Tibial nerve (tissue), 4 donors: ENCODE data around the gene TRIOBP. TPM values are rescaled to one million over a fixed set of nuclear protein-coding genes. Genes with fewer than 3 reads are reported as not detected.

Experiments
- DNase-seq, 2 donors: peaks; one replicate each; pipeline ENCODE4 v3.0.0-alpha.2; 2019; ENCODE audit warnings: low spot score in 2 of 2
- H3K27ac ChIP-seq, 4 donors: fragments of 200-600 bp; sonication (generic) in 3 of 4; one replicate each; pipeline ENCODE4 v1.5.1; 2017 to 2019; ENCODE audit warnings: mild to moderate bottlenecking in 1 of 4
- H3K27me3 ChIP-seq, 2 donors: fragments of 200-600 bp; sonication (generic) in 1 of 2; one replicate each; pipeline versions ENCODE4 v1.5.1 to v1.6.0; 2017 to 2019
- H3K36me3 ChIP-seq, 3 donors: fragments of 200-600 bp; sonication (generic); one replicate each; pipeline ENCODE4 v1.5.1; 2018 to 2019
- H3K4me1 ChIP-seq, 4 donors: fragments of 200-600 bp; sonication (generic) in 3 of 4; one replicate each; pipeline ENCODE4 v1.5.1; 2017 to 2019
- H3K4me3 ChIP-seq, 4 donors: fragments of 200-600 bp; sonication (generic) in 3 of 4; one replicate each; pipeline ENCODE4 v1.5.1; 2017 to 2019; ENCODE audit warnings: mild to moderate bottlenecking in 1 of 4, moderate library complexity in 1 of 4
- H3K9me3 ChIP-seq, 4 donors: fragments of 200-600 bp; sonication (generic) in 3 of 4; one replicate each; pipeline ENCODE4 v1.5.1; 2017 to 2019
- EP300 ChIP-seq, 2 donors: sonication (generic); formaldehyde crosslinking; IDR thresholded peaks; one replicate each; pipeline ENCODE4 v1.6.1; 2017; ENCODE audit warnings: antibody characterized with exemption in 2 of 2, mild to moderate bottlenecking in 1 of 2
- POLR2A ChIP-seq, 2 donors: fragments of 450-650 bp; IDR thresholded peaks; one replicate each; pipeline ENCODE4 v1.6.1; 2017; ENCODE audit warnings: antibody characterized with exemption in 2 of 2, mild to moderate bottlenecking in 2 of 2, moderate library complexity in 2 of 2
- WGBS, 2 donors: methylation state at CpG; one replicate each; pipeline ENCODE4 v1.1.5; 2018; 5-methylcytosine and 5-hydroxymethylcytosine counted together
- total RNA-seq, 4 donors: library from RNA; depleted of rRNA; stranded (reverse); fragments of >200 nt; gene quantifications; one replicate each; pipeline ENCODE4 v1.1.0, GENCODE V29; 2016
- TF ChIP-seq, protein P1 (sequence below), 5 experiments: fragments of 200-600 bp in 3 of 5; fragments of 450-650 bp in 2 of 5; sonication (generic) in 3 of 5; IDR thresholded peaks; one replicate each; pipeline ENCODE4 v1.5.1; 2016 to 2019; ENCODE audit warnings: antibody characterized with exemption in 5 of 5, mild to moderate bottlenecking in 3 of 5, moderate library complexity in 2 of 5

Gene TRIOBP
- total RNA-seq, 4 donors from 2014 or later = 140 to 160 (median 151) TPM

GRCh38 chr22:37675930-37676735 lies 20.7 kb upstream of the TRIOBP start:
- Histone ChIP-seq H3K4me1 (peaks cover 7 to 90% (median 43%) of the 10 kb centered on the region in 4 donors), H3K9me3 (no peaks in the 10 kb centered on the region), H3K36me3 (peaks cover 0 to 24% (median 0%) of the 10 kb centered on the region in 3 donors), H3K27ac (peak overlapping the region; percentile 80 to 97 (median 93)), H3K27me3 (no peaks in the 10 kb centered on the region), H3K4me3 (peak overlapping the region; percentile 46 to 77 (median 64))
- 1 to 4% methylated on average over 13 to 17 of the region's 17 CpGs for WGBS, 2 donors
- no peak for TF ChIP-seq POLR2A (IDR thresholded peaks at IDR 0.05)
- no peak for DNase-seq

- TF ChIP-seq, protein P1, sequence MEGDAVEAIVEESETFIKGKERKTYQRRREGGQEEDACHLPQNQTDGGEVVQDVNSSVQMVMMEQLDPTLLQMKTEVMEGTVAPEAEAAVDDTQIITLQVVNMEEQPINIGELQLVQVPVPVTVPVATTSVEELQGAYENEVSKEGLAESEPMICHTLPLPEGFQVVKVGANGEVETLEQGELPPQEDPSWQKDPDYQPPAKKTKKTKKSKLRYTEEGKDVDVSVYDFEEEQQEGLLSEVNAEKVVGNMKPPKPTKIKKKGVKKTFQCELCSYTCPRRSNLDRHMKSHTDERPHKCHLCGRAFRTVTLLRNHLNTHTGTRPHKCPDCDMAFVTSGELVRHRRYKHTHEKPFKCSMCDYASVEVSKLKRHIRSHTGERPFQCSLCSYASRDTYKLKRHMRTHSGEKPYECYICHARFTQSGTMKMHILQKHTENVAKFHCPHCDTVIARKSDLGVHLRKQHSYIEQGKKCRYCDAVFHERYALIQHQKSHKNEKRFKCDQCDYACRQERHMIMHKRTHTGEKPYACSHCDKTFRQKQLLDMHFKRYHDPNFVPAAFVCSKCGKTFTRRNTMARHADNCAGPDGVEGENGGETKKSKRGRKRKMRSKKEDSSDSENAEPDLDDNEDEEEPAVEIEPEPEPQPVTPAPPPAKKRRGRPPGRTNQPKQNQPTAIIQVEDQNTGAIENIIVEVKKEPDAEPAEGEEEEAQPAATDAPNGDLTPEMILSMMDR (IDR thresholded peaks at IDR 0.05) = no peak
- TF ChIP-seq EP300 (IDR thresholded peaks at IDR 0.05) = peak in 1 of 2 donors; percentile 67
- TF ChIP-seq POLR2A (IDR thresholded peaks at IDR 0.05) = peak in 1 of 2 donors; percentile 36
- peaks cover 0 to 24% (median 0%) of the 10 kb centered on the region in 3 donors for H3K36me3 ChIP-seq
Observed at GRCh38 chr22:37676736-37677492, 19.9 kb upstream of the TRIOBP start.

DNA sequence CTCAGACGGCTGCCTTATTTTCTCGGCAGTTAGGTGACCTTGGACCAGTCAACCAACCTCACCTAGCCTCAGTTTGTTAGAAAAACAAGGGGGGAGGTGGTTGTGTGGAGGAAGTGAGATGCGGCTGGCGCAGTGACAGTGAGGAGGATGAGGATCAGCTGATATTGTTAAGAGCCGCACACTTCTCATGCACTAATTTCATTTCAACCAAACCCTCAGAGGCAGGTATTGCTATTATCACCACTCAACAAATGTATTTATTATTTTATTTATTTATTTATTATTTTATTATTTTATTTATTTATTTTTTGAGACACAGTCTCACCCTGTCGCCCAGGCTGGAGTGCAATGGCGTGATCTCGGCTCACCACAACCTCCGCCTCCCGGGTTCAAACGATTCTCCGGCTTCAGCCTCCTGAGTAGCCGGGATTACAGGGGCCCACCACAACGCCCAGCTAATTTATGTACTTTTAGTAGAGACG lies 19.3 kb upstream of the TRIOBP start:
- DNase-seq = no peak
- TF ChIP-seq, protein P1 (IDR thresholded peaks at IDR 0.05) = no peak
- TF ChIP-seq EP300 (IDR thresholded peaks at IDR 0.05) (no peak), POLR2A (IDR thresholded peaks at IDR 0.05) (no peak)
- peak overlapping the region; percentile 80 to 97 (median 93) for H3K27ac ChIP-seq
- peaks cover 0 to 24% (median 0%) of the 10 kb centered on the region in 3 donors for H3K36me3 ChIP-seq
- H3K4me1 ChIP-seq = peaks cover 7 to 86% (median 45%) of the 10 kb centered on the region in 4 donors
- H3K9me3 ChIP-seq = no peaks in the 10 kb centered on the region
- WGBS, 2 donors = 29 to 34% methylated on average over 15 of the region's 15 CpGs
- H3K4me3 ChIP-seq = peak overlapping the region; percentile 46 to 77 (median 64)
- no peaks in the 10 kb centered on the region for H3K27me3 ChIP-seq

More at GRCh38 chr22:37676736-37677492, 19.9 kb upstream of the TRIOBP start:
- Histone ChIP-seq H3K9me3 (no peaks in the 10 kb centered on the region), H3K27me3 (no peaks in the 10 kb centered on the region), H3K4me3 (peak overlapping the region; percentile 46 to 77 (median 64)), H3K27ac (peak overlapping the region; percentile 80 to 97 (median 93)), H3K4me1 (peaks cover 7 to 91% (median 47%) of the 10 kb centered on the region in 4 donors)
- DNase-seq = peak; percentile 74 to 85
- 0 to 2% methylated on average over 20 to 32 of the region's 42 CpGs for WGBS, 2 donors

GRCh38 chr22:37678372-37678771 lies 18.5 kb upstream of the TRIOBP start:
- WGBS, 2 donors = 39 to 55% methylated on average over 14 to 17 of the region's 18 CpGs
- Histone ChIP-seq H3K27me3 (no peaks in the 10 kb centered on the region), H3K9me3 (no peaks in the 10 kb centered on the region), H3K36me3 (peaks cover 0 to 24% (median 0%) of the 10 kb centered on the region in 3 donors), H3K4me1 (peaks cover 7 to 78% (median 39%) of the 10 kb centered on the region in 4 donors), H3K4me3 (peak overlapping the region in 1 of 4 donors; percentile 10), H3K27ac (peak overlapping the region in 3 of 4 donors; percentile 35 to 97 (median 94))
- DNase-seq = no peak
- TF ChIP-seq POLR2A (IDR thresholded peaks at IDR 0.05) (no peak), EP300 (IDR thresholded peaks at IDR 0.05) (no peak)

DNA sequence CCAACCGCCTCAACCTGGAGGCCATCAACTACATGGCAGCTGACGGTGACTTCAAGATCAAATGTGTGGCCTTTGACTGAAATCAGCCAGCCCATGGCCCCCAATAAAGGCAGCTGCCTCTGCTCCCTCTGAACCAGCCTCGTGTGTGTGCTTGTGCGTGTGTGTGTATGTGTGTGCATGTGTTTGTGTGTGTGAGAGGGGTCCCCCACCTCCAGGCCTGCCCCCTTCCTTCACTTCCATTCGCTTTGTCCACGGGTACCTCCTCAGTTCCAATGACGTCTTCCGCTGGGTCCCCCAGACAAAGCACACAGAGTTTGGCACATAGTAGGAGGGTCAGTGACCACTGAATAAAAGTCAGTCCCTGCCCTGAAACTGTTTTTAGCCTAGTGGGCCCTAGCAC lies 17.2 kb upstream of the TRIOBP start:
- H3K4me1 ChIP-seq = peaks cover 0 to 65% (median 26%) of the 10 kb centered on the region in 4 donors
- no peaks in the 10 kb centered on the region for H3K27me3 ChIP-seq
- H3K36me3 ChIP-seq = peaks cover 0 to 24% (median 0%) of the 10 kb centered on the region in 3 donors
- WGBS, 2 donors = 62 to 65% methylated on average over 8 of the region's 8 CpGs
- H3K9me3 ChIP-seq = no peaks in the 10 kb centered on the region
- DNase-seq = no peak
- TF ChIP-seq, protein P1 (IDR thresholded peaks at IDR 0.05) = no peak
- TF ChIP-seq EP300 (IDR thresholded peaks at IDR 0.05) (no peak), POLR2A (IDR thresholded peaks at IDR 0.05) (no peak)
- no peak overlapping the region for H3K4me3 ChIP-seq
- peak overlapping the region in 1 of 4 donors; percentile 94 for H3K27ac ChIP-seq
